ENCODE results near the gene KLF12.

The KLF12 gene

GRCh38 chr13:74134221-74134776 lies at the start of gene KLF12:
Gene KLF12 (minus strand): TSS chr13:74134404.
- peak; percentile 96 for DNase-seq

- no peak for DNase-seq
Measured at GRCh38 chr13:74182491-74182890, 48.3 kb upstream of the KLF12 start.

GRCh38 chr13:74174810-74175209 lies 40.6 kb upstream of the KLF12 start:
- peak; percentile 29 for DNase-seq

- DNase-seq, result no peak
Measured at GRCh38 chr13:74173822-74174221, 39.6 kb upstream of the KLF12 start.

- DNase-seq, result no peak
Measured at GRCh38 chr13:74171641-74172040, 37.4 kb upstream of the KLF12 start.

- DNase-seq, result no peak
Measured at GRCh38 chr13:74169676-74170075, 35.5 kb upstream of the KLF12 start.

- no peak for DNase-seq
Measured at GRCh38 chr13:74168263-74168675, 34.1 kb upstream of the KLF12 start.

GRCh38 chr13:74166261-74167004 lies 32.2 kb upstream of the KLF12 start:
- DNase-seq, result no peak

- DNase-seq, result no peak
Measured at GRCh38 chr13:74162782-74163181, 28.6 kb upstream of the KLF12 start.

GRCh38 chr13:74162135-74162534 lies 27.9 kb upstream of the KLF12 start:
- no peak for DNase-seq

- DNase-seq, result no peak
Measured at GRCh38 chr13:74158571-74159352, 24.6 kb upstream of the KLF12 start.

- DNase-seq, result no peak
Measured at GRCh38 chr13:74158028-74158427, 23.8 kb upstream of the KLF12 start.

GRCh38 chr13:74154981-74155380 lies 20.8 kb upstream of the KLF12 start:
- DNase-seq, result no peak

- DNase-seq, result no peak
Measured at GRCh38 chr13:74153316-74153715, 19.1 kb upstream of the KLF12 start.

- DNase-seq, result no peak
Measured at GRCh38 chr13:74151859-74152258, 17.7 kb upstream of the KLF12 start.

- DNase-seq, result no peak
Measured at GRCh38 chr13:74148352-74148751, 14.1 kb upstream of the KLF12 start.

GRCh38 chr13:74145249-74145975 lies 11.2 kb upstream of the KLF12 start:
- DNase-seq, result no peak

- no peak for DNase-seq
Measured at GRCh38 chr13:74144269-74144668, 10.1 kb upstream of the KLF12 start.

- no peak for DNase-seq
Measured at GRCh38 chr13:74142257-74142656, 8.1 kb upstream of the KLF12 start.

GRCh38 chr13:74138241-74138640 lies 4.0 kb upstream of the KLF12 start:
- no peak for DNase-seq

- DNase-seq, result peak; percentile 69
Measured at GRCh38 chr13:74136084-74136658, 2.0 kb upstream of the KLF12 start.

GRCh38 chr13:74135326-74136083 lies 1.3 kb upstream of the KLF12 start:
- peak; percentile 58 for DNase-seq

Data from CD4-positive, alpha-beta T cell treated with Interleukin-17A for 1 hour (primary cell).